Hepatocyte (in vitro differentiated cells): ENCODE measurements around the gene MEA1. TPM values are rescaled to one million over a fixed set of nuclear protein-coding genes. Genes with fewer than 3 reads are reported as not detected.
"Not testable (repeated sequence)": the region's sequence is repeated elsewhere in the genome, so short reads cannot be mapped to it uniquely, and the experiment has no call there.

ENCODE experiments used
- DNase-seq: peaks from one replicate; pipeline ENCODE4 v3.0.0-alpha.2; 2016; ENCODE audit warnings: low spot score
- H2AFZ ChIP-seq: fragments of 200-600 bp; sonication (generic); 2 replicates; pipeline ENCODE4 v1.6.0; 2016; ENCODE audit warnings: antibody characterized with exemption, mild to moderate bottlenecking
- H3K27ac ChIP-seq: fragments of 200-600 bp; sonication (generic); 2 replicates; pipeline ENCODE4 v1.5.1; 2016; ENCODE audit warnings: mild to moderate bottlenecking
- H3K27me3 ChIP-seq: fragments of 200-600 bp; sonication (generic); 2 replicates; pipeline ENCODE4 v1.6.1; 2016
- H3K36me3 ChIP-seq: fragments of 200-600 bp; sonication (generic); replicated peaks from 2 replicates; pipeline ENCODE4 v1.5.1; 2016; ENCODE audit warnings: low read depth; ENCODE audit not compliant: insufficient read depth
- H3K4me1 ChIP-seq: fragments of 200-600 bp; sonication (generic); 2 replicates; pipeline ENCODE4 v1.5.1; 2016; ENCODE audit warnings: mild to moderate bottlenecking, moderate library complexity; ENCODE audit not compliant: insufficient read depth
- H3K4me2 ChIP-seq: fragments of 200-600 bp; sonication (generic); 2 replicates; pipeline ENCODE4 v1.6.0; 2016
- H3K4me3 ChIP-seq: fragments of 200-600 bp; sonication (generic); 2 replicates; pipeline ENCODE4 v1.5.1; 2016; ENCODE audit warnings: mild to moderate bottlenecking
- H3K79me2 ChIP-seq: fragments of 200-600 bp; sonication (generic); 2 replicates; pipeline ENCODE4 v1.6.0; 2017; ENCODE audit warnings: mild to moderate bottlenecking
- H3K9me2 ChIP-seq: fragments of 200-600 bp; sonication (generic); replicated peaks from 2 replicates; pipeline ENCODE4 v1.6.0; 2017; ENCODE audit warnings: mild to moderate bottlenecking; ENCODE audit not compliant: insufficient read depth
- H3K9me3 ChIP-seq: fragments of 200-600 bp; sonication (generic); 2 replicates; pipeline ENCODE4 v1.5.1; 2016; ENCODE audit warnings: low read depth, mild to moderate bottlenecking
- H4K20me1 ChIP-seq: fragments of 200-600 bp; sonication (generic); 2 replicates; pipeline ENCODE4 v1.6.0; 2016; ENCODE audit warnings: mild to moderate bottlenecking; ENCODE audit not compliant: insufficient read depth, poor library complexity, severe bottlenecking
- CTCF ChIP-seq: fragments of 200-600 bp; sonication (generic); IDR thresholded peaks from 2 replicates; pipeline ENCODE4 v1.5.1; 2016; ENCODE audit warnings: antibody characterized with exemption, mild to moderate bottlenecking; ENCODE audit not compliant: poor library complexity
- EZH2 ChIP-seq: fragments of 200-600 bp; sonication (generic); IDR thresholded peaks from 2 replicates; pipeline ENCODE4 v1.6.1; 2016; ENCODE audit warnings: antibody characterized with exemption, mild to moderate bottlenecking, borderline replicate concordance
- EZH2phosphoT487 ChIP-seq: fragments of 200-600 bp; sonication (generic); IDR thresholded peaks from one replicate; pipeline ENCODE4 v1.6.1; 2018; ENCODE audit warnings: antibody characterized with exemption, mild to moderate bottlenecking, low read depth, moderate library complexity; ENCODE audit not compliant: unreplicated experiment, severe bottlenecking
- WGBS: methylation state at CpG from one replicate; pipeline ENCODE4 v1.1.6; 2016; ENCODE audit warnings: low lambda C conversion rate; ENCODE audit errors: missing lambda C conversion rate; 5-methylcytosine and 5-hydroxymethylcytosine counted together
- polyA plus RNA-seq: library from polyadenylated mRNA; unstranded; fragments of >200 nt; fragmentation: Nextera tagmentation; extraction: Ambion mirVana; gene quantifications from 2 replicates; pipeline ENCODE4 v1.2.1, GENCODE V29; 2016
- total RNA-seq: library from RNA; depleted of rRNA; stranded (reverse); fragments of >200 nt; gene quantifications from 2 replicates; pipeline ENCODE4 v1.2.3, GENCODE V29; 2014

Gene MEA1
- total and polyA plus RNA-seq, 2 experiments from 2014 or later = 73.3 to 127 TPM

- no peak overlapping the region for H3K27ac ChIP-seq
- TF ChIP-seq EZH2 (no peak), EZH2phosphoT487 (no peak), CTCF (no peak)
These were observed 7.9 kb downstream of the MEA1 start for GRCh38 chr6:43005844-43006243.

GRCh38 chr6:43001843-43002242 is 11.9 kb downstream of the MEA1 start:
- Histone ChIP-seq H3K4me3 (no peak overlapping the region), H3K9me2 (no peaks in the 10 kb centered on the region), H3K27ac (no peak overlapping the region), H4K20me1 (no peaks in the 10 kb centered on the region), H2AFZ (no peak overlapping the region), H3K4me2 (no peak overlapping the region), H3K36me3 (no peaks in the 10 kb centered on the region), H3K79me2 (peaks cover 12% of the 10 kb centered on the region), H3K4me1 (no peaks in the 10 kb centered on the region), H3K27me3 (no peaks in the 10 kb centered on the region), H3K9me3 (no peaks in the 10 kb centered on the region)
- no peak for DNase-seq
- no peak for TF ChIP-seq EZH2
- no peak for TF ChIP-seq CTCF
- TF ChIP-seq EZH2phosphoT487 = no peak
- WGBS = 97% methylated on average over 8 of the region's 8 CpGs

More at GRCh38 chr6:43005844-43006243, 7.9 kb downstream of the MEA1 start:
- no peak for DNase-seq
- Histone ChIP-seq H3K27me3 (no peaks in the 10 kb centered on the region), H3K9me2 (no peaks in the 10 kb centered on the region), H3K36me3 (no peaks in the 10 kb centered on the region), H3K4me2 (no peak overlapping the region), H4K20me1 (no peaks in the 10 kb centered on the region), H3K79me2 (no peaks in the 10 kb centered on the region), H3K4me1 (no peaks in the 10 kb centered on the region), H2AFZ (no peak overlapping the region), H3K4me3 (no peak overlapping the region), H3K9me3 (no peaks in the 10 kb centered on the region)
- 96% methylated on average over 5 of the region's 5 CpGs for WGBS

GRCh38 chr6:42998205-42998604 is 15.5 kb downstream of the MEA1 start:
- H3K79me2 ChIP-seq = peaks cover 27% of the 10 kb centered on the region
- not testable (repeated sequence) for H3K27me3 ChIP-seq, H2AFZ ChIP-seq, H3K4me1 ChIP-seq, H3K9me2 ChIP-seq, DNase-seq, H3K4me3 ChIP-seq, H4K20me1 ChIP-seq, H3K9me3 ChIP-seq, H3K4me2 ChIP-seq, H3K36me3 ChIP-seq, H3K27ac ChIP-seq
- WGBS = 97% methylated on average over 9 of the region's 9 CpGs

- no peaks in the 10 kb centered on the region for H3K4me1 ChIP-seq
- no peak overlapping the region for H3K4me3 ChIP-seq
- no peak overlapping the region for H3K4me2 ChIP-seq
- H4K20me1 ChIP-seq = no peaks in the 10 kb centered on the region
- H3K27me3 ChIP-seq = no peaks in the 10 kb centered on the region
- H3K27ac ChIP-seq = no peak overlapping the region
- no peak overlapping the region for H2AFZ ChIP-seq
- no peak for DNase-seq
- H3K9me2 ChIP-seq = no peaks in the 10 kb centered on the region
- no peaks in the 10 kb centered on the region for H3K9me3 ChIP-seq
- peaks cover 38% of the 10 kb centered on the region for H3K79me2 ChIP-seq
- TF ChIP-seq EZH2phosphoT487 (no peak), CTCF (no peak), EZH2 (no peak)
- no peaks in the 10 kb centered on the region for H3K36me3 ChIP-seq
These were observed 17.2 kb downstream of the MEA1 start for GRCh38 chr6:42996513-42996912.
